Measurements from ENCODE around the gene DCTN3.
A peak's percentile ranks its signal among the peaks of the same experiment; 100 is the strongest.

DCTN3 gene

DNA sequence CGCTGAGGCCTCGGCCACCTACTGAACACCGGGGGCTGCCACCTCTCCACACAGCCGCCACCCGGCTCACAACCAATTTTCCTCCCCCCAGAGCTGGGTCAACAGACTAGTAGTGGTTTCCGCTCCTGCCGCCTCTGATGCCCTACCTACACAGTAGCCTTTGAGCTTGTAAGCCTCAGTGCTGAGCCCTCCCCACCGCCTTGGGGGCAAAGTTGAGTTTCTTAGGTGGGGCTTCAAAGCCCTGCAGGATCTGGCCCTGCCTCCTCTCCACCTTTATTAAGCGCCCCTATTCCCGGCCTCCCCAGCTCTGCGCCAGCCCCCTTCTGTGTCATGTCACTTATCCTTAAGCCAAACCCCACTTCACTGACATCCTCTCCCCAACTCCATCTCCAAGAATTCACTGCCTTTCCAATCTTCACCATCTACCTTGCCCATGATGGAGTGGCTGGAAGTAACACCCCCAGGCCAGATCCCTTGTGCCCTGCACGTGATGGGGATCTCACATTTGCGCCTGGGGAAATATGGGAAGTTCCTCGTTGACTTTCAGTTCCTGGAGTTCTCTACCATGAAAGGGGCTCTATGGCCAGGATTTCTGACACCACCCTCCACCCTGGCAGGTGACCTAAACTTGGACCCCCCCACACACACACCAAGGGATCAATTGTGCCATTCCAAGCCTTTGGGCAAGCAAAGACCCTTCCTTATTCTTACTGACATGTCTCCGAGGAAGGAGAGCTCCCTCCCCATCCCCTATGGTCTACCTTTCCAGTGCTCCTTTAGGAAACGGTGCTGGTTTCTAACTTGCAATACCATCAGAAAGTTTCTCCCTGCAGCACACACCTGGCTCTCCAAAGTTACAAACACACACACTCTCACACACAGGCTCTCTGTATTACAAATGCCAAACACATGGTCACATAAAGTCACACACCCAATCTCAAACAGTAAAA lies 28.1 kb downstream of the DCTN3 start:
- H3K4me2 ChIP-seq (ENCODE audit: low read length), result no peak overlapping the region
- H3K27me3 ChIP-seq (ENCODE audit: insufficient read depth, low read length), result peaks cover 59% of the 10 kb centered on the region
- peaks cover 12 to 14% of the 10 kb centered on the region in 2 experiments for H3K4me1 ChIP-seq (ENCODE audit: control insufficient read depth in 1 of 2, insufficient read depth in 2 of 2, low read length in 2 of 2)
- H4K8ac ChIP-seq (ENCODE audit: low read depth, low read length), result no peak overlapping the region
- H3K4me3 ChIP-seq (ENCODE audit: low read depth, low read length), result no peak overlapping the region
- no peak overlapping the region for H3K27ac ChIP-seq (ENCODE audit: low read depth, low read length)
- H3K18ac ChIP-seq (ENCODE audit: low read length), result no peak overlapping the region
- H3K23ac ChIP-seq (ENCODE audit: low read length), result no peak overlapping the region
- H4K12ac ChIP-seq (ENCODE audit: low read depth, low read length), result no peak overlapping the region
- H2BK12ac ChIP-seq (ENCODE audit: low read length), result no peak overlapping the region
- H3K9me3 ChIP-seq (ENCODE audit: insufficient read depth, low read depth, low read length), result peaks cover 6% of the 10 kb centered on the region
- H3K79me1 ChIP-seq (ENCODE audit: low read length), result no peaks in the 10 kb centered on the region
- no peaks in the 10 kb centered on the region for H3K36me3 ChIP-seq (ENCODE audit: control insufficient read depth in 1 of 2, insufficient read depth in 2 of 2, low read length in 2 of 2)
- no peaks in the 10 kb centered on the region for H3K79me2 ChIP-seq (ENCODE audit: control insufficient read depth, insufficient read depth, low read length, poor library complexity)
- H3K4ac ChIP-seq (ENCODE audit: low read depth, low read length), result no peak overlapping the region
- DNase-seq, result no peak
- no peak overlapping the region for H4K91ac ChIP-seq (ENCODE audit: low read depth, low read length)
- H2AK5ac ChIP-seq (ENCODE audit: low read length), result no peak overlapping the region
- H2BK120ac ChIP-seq (ENCODE audit: insufficient read depth, low read length, poor library complexity), result no peak overlapping the region
- H3K9ac ChIP-seq (ENCODE audit: low read length), result no peak overlapping the region
- no peak overlapping the region for H2BK5ac ChIP-seq (ENCODE audit: low read depth, low read length, poor library complexity)
- no peak overlapping the region for H3K14ac ChIP-seq (ENCODE audit: low read length)
- no CpG with 5 or more reads among the region's 16 CpGs for WGBS (ENCODE audit: extremely low coverage, insufficient coverage, insufficient read length)
- H2AFZ ChIP-seq (ENCODE audit: insufficient read depth, low read length, poor library complexity), result no peak overlapping the region

DNA sequence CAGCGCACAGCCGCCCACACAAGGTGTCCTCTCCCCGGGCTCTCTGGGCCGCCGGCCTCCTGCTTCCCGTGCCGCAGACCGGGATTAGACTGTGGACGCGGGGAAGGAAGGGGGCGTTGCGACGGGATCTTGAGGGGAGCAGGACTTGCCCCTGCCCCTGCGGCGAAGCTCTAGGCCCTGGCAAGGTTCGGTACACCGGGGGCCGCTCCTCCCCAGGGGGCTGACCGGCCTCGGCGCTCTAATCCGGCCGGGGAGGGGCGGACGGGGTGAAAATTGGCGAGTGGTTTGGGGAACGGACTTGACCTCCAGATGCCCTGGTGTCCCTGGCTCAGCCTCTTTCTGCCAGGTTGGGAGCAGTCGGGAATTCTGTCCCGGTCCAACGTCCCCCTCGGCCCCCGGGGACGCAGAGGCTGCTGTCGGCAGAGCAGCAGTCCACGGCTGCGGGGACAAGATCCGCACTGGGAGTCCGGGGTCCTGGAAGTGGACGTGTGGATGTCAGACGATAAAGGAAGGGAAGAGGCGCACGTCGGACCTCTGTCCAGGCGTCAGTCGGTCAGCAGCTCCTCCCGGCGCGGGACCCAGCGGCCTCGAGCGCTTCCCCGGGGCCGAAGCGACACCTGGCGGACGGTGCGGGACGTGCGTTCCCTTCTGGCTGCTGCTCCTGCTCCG lies 28.9 kb downstream of the DCTN3 start:
- Histone ChIP-seq H3K14ac (ENCODE audit: low read length) (no peak overlapping the region), H3K9me3 (ENCODE audit: insufficient read depth, low read depth, low read length) (peaks cover 5% of the 10 kb centered on the region), H2BK5ac (ENCODE audit: low read depth, low read length, poor library complexity) (no peak overlapping the region), H2BK12ac (ENCODE audit: low read length) (no peak overlapping the region), H4K12ac (ENCODE audit: low read depth, low read length) (no peak overlapping the region), H3K4ac (ENCODE audit: low read depth, low read length) (no peak overlapping the region), H3K27me3 (ENCODE audit: insufficient read depth, low read length) (peaks cover 67% of the 10 kb centered on the region), H4K8ac (ENCODE audit: low read depth, low read length) (no peak overlapping the region), H2AFZ (ENCODE audit: insufficient read depth, low read length, poor library complexity) (no peak overlapping the region), H3K18ac (ENCODE audit: low read length) (no peak overlapping the region), H3K4me2 (ENCODE audit: low read length) (peak overlapping the region; percentile 17), H3K4me3 (ENCODE audit: low read depth, low read length) (no peak overlapping the region), H3K79me1 (ENCODE audit: low read length) (no peaks in the 10 kb centered on the region), H3K4me1 (ENCODE audit: control insufficient read depth in 1 of 2, insufficient read depth in 2 of 2, low read length in 2 of 2) (peaks cover 12 to 14% of the 10 kb centered on the region in 2 experiments), H3K36me3 (ENCODE audit: control insufficient read depth in 1 of 2, insufficient read depth in 2 of 2, low read length in 2 of 2) (no peaks in the 10 kb centered on the region), H3K27ac (ENCODE audit: low read depth, low read length) (no peak overlapping the region), H4K91ac (ENCODE audit: low read depth, low read length) (no peak overlapping the region), H2BK120ac (ENCODE audit: insufficient read depth, low read length, poor library complexity) (no peak overlapping the region), H3K23ac (ENCODE audit: low read length) (no peak overlapping the region), H3K79me2 (ENCODE audit: control insufficient read depth, insufficient read depth, low read length, poor library complexity) (no peaks in the 10 kb centered on the region), H3K9ac (ENCODE audit: low read length) (no peak overlapping the region), H2AK5ac (ENCODE audit: low read length) (no peak overlapping the region)
- DNase-seq, result peak; percentile 64 to 90
- WGBS (ENCODE audit: extremely low coverage, insufficient coverage, insufficient read length), result no CpG with 5 or more reads among the region's 60 CpGs

DNA sequence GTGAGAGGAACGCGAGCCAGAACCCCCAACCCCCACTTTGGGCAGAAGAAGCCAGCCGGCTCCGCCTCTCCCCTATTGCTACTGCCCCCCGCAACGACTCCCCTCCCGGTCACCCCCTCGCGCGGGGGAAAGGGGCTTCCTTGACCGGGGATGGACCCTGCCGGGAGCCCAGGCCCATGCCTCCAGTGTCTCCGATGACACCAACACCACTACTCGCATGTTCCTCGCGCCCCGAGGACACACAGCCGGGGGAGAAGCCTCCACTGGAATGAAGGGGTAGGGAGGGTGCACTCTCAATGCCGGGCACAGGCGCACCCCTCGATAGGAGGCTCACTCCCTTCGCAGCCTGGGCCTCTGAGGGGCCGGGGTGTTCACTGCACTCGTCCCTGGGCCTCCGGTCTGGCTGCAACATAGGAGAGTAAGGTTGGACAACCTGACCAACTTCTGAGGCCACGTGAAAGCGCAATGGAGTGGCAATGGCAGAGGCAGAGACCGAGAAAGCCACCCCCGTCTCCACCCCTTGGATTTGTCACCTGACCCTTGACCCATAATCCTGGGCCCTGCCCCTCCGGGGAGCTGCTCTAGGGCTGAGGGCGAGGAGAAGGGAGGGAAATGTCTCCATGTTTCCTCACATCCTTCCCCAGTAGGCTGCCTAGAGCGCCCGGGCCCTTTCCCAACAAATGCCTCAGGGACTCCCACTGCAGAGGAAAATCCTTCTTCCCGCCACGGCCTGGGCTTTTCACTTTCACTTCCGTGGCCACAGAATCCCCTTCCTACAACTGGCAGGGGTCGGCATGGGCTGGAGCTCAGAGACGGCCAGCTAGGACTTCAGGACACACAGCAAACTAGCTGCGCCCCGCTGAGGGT lies 29.7 kb downstream of the DCTN3 start:
- H3K4me1 ChIP-seq (ENCODE audit: control insufficient read depth in 1 of 2, insufficient read depth in 2 of 2, low read length in 2 of 2), result peaks cover 12 to 14% of the 10 kb centered on the region in 2 experiments
- H4K8ac ChIP-seq (ENCODE audit: low read depth, low read length), result no peak overlapping the region
- H3K4ac ChIP-seq (ENCODE audit: low read depth, low read length), result no peak overlapping the region
- H3K4me2 ChIP-seq (ENCODE audit: low read length), result peak overlapping the region; percentile 66
- H2BK12ac ChIP-seq (ENCODE audit: low read length), result no peak overlapping the region
- H3K23ac ChIP-seq (ENCODE audit: low read length), result no peak overlapping the region
- H3K9me3 ChIP-seq (ENCODE audit: insufficient read depth, low read depth, low read length), result peaks cover 7% of the 10 kb centered on the region
- H3K18ac ChIP-seq (ENCODE audit: low read length), result no peak overlapping the region
- H3K36me3 ChIP-seq (ENCODE audit: control insufficient read depth in 1 of 2, insufficient read depth in 2 of 2, low read length in 2 of 2), result no peaks in the 10 kb centered on the region
- H3K79me2 ChIP-seq (ENCODE audit: control insufficient read depth, insufficient read depth, low read length, poor library complexity), result no peaks in the 10 kb centered on the region
- no peak overlapping the region for H2BK120ac ChIP-seq (ENCODE audit: insufficient read depth, low read length, poor library complexity)
- no peak overlapping the region for H3K9ac ChIP-seq (ENCODE audit: low read length)
- H2BK5ac ChIP-seq (ENCODE audit: low read depth, low read length, poor library complexity), result no peak overlapping the region
- no CpG with 5 or more reads among the region's 40 CpGs for WGBS (ENCODE audit: extremely low coverage, insufficient coverage, insufficient read length)
- H4K91ac ChIP-seq (ENCODE audit: low read depth, low read length), result no peak overlapping the region
- no peaks in the 10 kb centered on the region for H3K79me1 ChIP-seq (ENCODE audit: low read length)
- no peak for DNase-seq
- H3K27ac ChIP-seq (ENCODE audit: low read depth, low read length), result no peak overlapping the region
- H2AK5ac ChIP-seq (ENCODE audit: low read length), result no peak overlapping the region
- H3K14ac ChIP-seq (ENCODE audit: low read length), result no peak overlapping the region
- no peak overlapping the region for H2AFZ ChIP-seq (ENCODE audit: insufficient read depth, low read length, poor library complexity)
- peaks cover 74% of the 10 kb centered on the region for H3K27me3 ChIP-seq (ENCODE audit: insufficient read depth, low read length)
- no peak overlapping the region for H3K4me3 ChIP-seq (ENCODE audit: low read depth, low read length)
- no peak overlapping the region for H4K12ac ChIP-seq (ENCODE audit: low read depth, low read length)
